Hepatocyte (in vitro differentiated cells): ENCODE results near the gene PPP3CA. TPM values are rescaled to one million over a fixed set of nuclear protein-coding genes. Genes with fewer than 3 reads are reported as not detected.

Experiments
- DNase-seq: peaks from one replicate; pipeline ENCODE4 v3.0.0-alpha.2; 2016; ENCODE audit warnings: low spot score
- H2AFZ ChIP-seq: fragments of 200-600 bp; sonication (generic); 2 replicates; pipeline ENCODE4 v1.6.0; 2016; ENCODE audit warnings: antibody characterized with exemption, mild to moderate bottlenecking
- H3K27ac ChIP-seq: fragments of 200-600 bp; sonication (generic); 2 replicates; pipeline ENCODE4 v1.5.1; 2016; ENCODE audit warnings: mild to moderate bottlenecking
- H3K27me3 ChIP-seq: fragments of 200-600 bp; sonication (generic); 2 replicates; pipeline ENCODE4 v1.6.1; 2016
- H3K36me3 ChIP-seq: fragments of 200-600 bp; sonication (generic); replicated peaks from 2 replicates; pipeline ENCODE4 v1.5.1; 2016; ENCODE audit warnings: low read depth; ENCODE audit not compliant: insufficient read depth
- H3K4me1 ChIP-seq: fragments of 200-600 bp; sonication (generic); 2 replicates; pipeline ENCODE4 v1.5.1; 2016; ENCODE audit warnings: mild to moderate bottlenecking, moderate library complexity; ENCODE audit not compliant: insufficient read depth
- H3K4me2 ChIP-seq: fragments of 200-600 bp; sonication (generic); 2 replicates; pipeline ENCODE4 v1.6.0; 2016
- H3K4me3 ChIP-seq: fragments of 200-600 bp; sonication (generic); 2 replicates; pipeline ENCODE4 v1.5.1; 2016; ENCODE audit warnings: mild to moderate bottlenecking
- H3K79me2 ChIP-seq: fragments of 200-600 bp; sonication (generic); 2 replicates; pipeline ENCODE4 v1.6.0; 2017; ENCODE audit warnings: mild to moderate bottlenecking
- H3K9me2 ChIP-seq: fragments of 200-600 bp; sonication (generic); replicated peaks from 2 replicates; pipeline ENCODE4 v1.6.0; 2017; ENCODE audit warnings: mild to moderate bottlenecking; ENCODE audit not compliant: insufficient read depth
- H3K9me3 ChIP-seq: fragments of 200-600 bp; sonication (generic); 2 replicates; pipeline ENCODE4 v1.5.1; 2016; ENCODE audit warnings: low read depth, mild to moderate bottlenecking
- H4K20me1 ChIP-seq: fragments of 200-600 bp; sonication (generic); 2 replicates; pipeline ENCODE4 v1.6.0; 2016; ENCODE audit warnings: mild to moderate bottlenecking; ENCODE audit not compliant: insufficient read depth, poor library complexity, severe bottlenecking
- EZH2 ChIP-seq: fragments of 200-600 bp; sonication (generic); IDR thresholded peaks from 2 replicates; pipeline ENCODE4 v1.6.1; 2016; ENCODE audit warnings: antibody characterized with exemption, mild to moderate bottlenecking, borderline replicate concordance
- EZH2phosphoT487 ChIP-seq: fragments of 200-600 bp; sonication (generic); IDR thresholded peaks from one replicate; pipeline ENCODE4 v1.6.1; 2018; ENCODE audit warnings: antibody characterized with exemption, mild to moderate bottlenecking, low read depth, moderate library complexity; ENCODE audit not compliant: unreplicated experiment, severe bottlenecking
- WGBS: methylation state at CpG from one replicate; pipeline ENCODE4 v1.1.6; 2016; ENCODE audit warnings: low lambda C conversion rate; ENCODE audit errors: missing lambda C conversion rate; 5-methylcytosine and 5-hydroxymethylcytosine counted together
- polyA plus RNA-seq: library from polyadenylated mRNA; unstranded; fragments of >200 nt; fragmentation: Nextera tagmentation; extraction: Ambion mirVana; gene quantifications from 2 replicates; pipeline ENCODE4 v1.2.1, GENCODE V29; 2016
- total RNA-seq: library from RNA; depleted of rRNA; stranded (reverse); fragments of >200 nt; gene quantifications from 2 replicates; pipeline ENCODE4 v1.2.3, GENCODE V29; 2014
- TF ChIP-seq, protein P1 (sequence below): fragments of 200-600 bp; sonication (generic); IDR thresholded peaks from 2 replicates; pipeline ENCODE4 v1.5.1; 2016; ENCODE audit warnings: antibody characterized with exemption, mild to moderate bottlenecking; ENCODE audit not compliant: poor library complexity

The PPP3CA gene
- total and polyA plus RNA-seq, 2 experiments from 2014 or later, result 12.9 to 49.5 TPM

DNA sequence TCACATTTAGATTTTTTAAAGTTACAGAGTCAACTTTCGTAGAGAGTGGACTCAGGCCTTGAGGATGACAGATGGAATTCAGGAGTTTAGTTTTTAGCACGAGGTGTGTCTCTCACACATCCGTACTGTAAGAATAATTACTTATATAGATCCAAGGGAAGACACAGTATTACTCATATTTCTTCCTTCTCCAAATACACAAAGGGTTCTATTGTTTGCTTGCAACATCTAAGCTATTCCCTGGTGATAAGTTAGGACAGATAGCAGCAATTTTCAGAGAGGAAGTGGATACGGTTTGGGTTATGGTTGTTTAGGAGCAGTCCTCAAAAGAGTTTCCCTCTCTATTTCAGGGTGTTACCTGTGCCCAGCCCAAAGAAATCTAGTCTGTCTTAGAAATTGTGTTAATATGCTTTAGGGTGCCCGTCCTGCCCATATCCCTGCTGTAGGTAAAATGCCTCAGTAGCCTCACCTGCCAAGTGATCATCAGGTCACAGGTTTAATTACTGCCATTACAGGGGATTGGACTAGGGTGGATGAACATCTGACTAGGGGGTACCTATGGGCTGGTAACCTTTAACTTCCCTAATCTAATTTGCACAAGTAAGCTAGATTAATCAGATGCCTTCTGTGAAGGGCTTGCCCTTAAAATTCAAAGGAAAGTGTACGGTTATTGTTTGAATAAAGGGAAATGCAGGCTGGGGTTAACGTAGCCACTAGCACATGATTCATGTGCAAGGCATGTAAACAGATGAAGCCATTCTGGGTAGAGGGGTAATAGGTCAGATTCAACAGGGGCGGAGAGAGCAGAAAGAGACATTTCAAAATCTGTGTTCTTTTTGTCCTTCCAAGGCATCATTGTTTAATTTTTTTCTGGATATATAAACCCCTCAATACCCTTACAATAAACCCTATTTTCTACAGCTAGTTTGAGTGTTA is 8.7 kb upstream of the PPP3CA start:
- peak overlapping the region; percentile 83 for H3K27ac ChIP-seq
- peak; percentile 60 for DNase-seq
- no peaks in the 10 kb centered on the region for H3K79me2 ChIP-seq
- no peak overlapping the region for H2AFZ ChIP-seq
- H3K4me1 ChIP-seq, result peaks cover 14% of the 10 kb centered on the region
- H4K20me1 ChIP-seq, result no peaks in the 10 kb centered on the region
- H3K27me3 ChIP-seq, result no peaks in the 10 kb centered on the region
- WGBS, result 45% methylated on average over 8 of the region's 8 CpGs
- H3K9me2 ChIP-seq, result no peaks in the 10 kb centered on the region
- peak overlapping the region; percentile 45 for H3K4me2 ChIP-seq
- H3K36me3 ChIP-seq, result no peaks in the 10 kb centered on the region
- H3K4me3 ChIP-seq, result no peak overlapping the region
- TF ChIP-seq EZH2, result no peak
- TF ChIP-seq, protein P1, sequence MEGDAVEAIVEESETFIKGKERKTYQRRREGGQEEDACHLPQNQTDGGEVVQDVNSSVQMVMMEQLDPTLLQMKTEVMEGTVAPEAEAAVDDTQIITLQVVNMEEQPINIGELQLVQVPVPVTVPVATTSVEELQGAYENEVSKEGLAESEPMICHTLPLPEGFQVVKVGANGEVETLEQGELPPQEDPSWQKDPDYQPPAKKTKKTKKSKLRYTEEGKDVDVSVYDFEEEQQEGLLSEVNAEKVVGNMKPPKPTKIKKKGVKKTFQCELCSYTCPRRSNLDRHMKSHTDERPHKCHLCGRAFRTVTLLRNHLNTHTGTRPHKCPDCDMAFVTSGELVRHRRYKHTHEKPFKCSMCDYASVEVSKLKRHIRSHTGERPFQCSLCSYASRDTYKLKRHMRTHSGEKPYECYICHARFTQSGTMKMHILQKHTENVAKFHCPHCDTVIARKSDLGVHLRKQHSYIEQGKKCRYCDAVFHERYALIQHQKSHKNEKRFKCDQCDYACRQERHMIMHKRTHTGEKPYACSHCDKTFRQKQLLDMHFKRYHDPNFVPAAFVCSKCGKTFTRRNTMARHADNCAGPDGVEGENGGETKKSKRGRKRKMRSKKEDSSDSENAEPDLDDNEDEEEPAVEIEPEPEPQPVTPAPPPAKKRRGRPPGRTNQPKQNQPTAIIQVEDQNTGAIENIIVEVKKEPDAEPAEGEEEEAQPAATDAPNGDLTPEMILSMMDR, result no peak
- no peak for TF ChIP-seq EZH2phosphoT487
- no peaks in the 10 kb centered on the region for H3K9me3 ChIP-seq

DNA sequence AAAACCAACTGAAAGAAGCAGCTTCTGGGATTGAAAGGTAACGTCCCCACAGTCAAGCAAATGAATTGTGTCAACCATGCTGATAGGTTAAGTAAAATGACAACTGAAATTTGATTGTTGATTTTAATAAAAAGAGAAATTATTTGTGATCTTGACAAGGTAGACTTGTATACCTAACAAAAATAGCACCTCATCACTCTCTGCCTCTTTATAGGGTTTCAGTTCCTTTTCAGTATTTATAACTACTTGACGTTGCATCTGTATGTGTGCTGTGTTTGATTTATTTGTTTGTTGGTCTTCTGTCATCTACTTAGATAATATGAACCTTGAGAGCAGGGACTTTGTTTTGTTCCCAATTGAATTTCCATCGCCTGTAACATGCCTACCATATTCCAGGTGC is 7.9 kb upstream of the PPP3CA start:
- Histone ChIP-seq H3K4me1 (peaks cover 14% of the 10 kb centered on the region), H3K27ac (peak overlapping the region; percentile 83), H3K4me2 (no peak overlapping the region), H3K4me3 (no peak overlapping the region), H3K9me2 (no peaks in the 10 kb centered on the region), H3K9me3 (no peaks in the 10 kb centered on the region), H3K36me3 (no peaks in the 10 kb centered on the region), H3K79me2 (no peaks in the 10 kb centered on the region), H2AFZ (no peak overlapping the region), H4K20me1 (no peaks in the 10 kb centered on the region), H3K27me3 (no peaks in the 10 kb centered on the region)
- TF ChIP-seq, protein P1, result no peak
- TF ChIP-seq EZH2 (no peak), EZH2phosphoT487 (no peak)
- no peak for DNase-seq
- WGBS, result 88% methylated on average over 3 of the region's 3 CpGs

DNA sequence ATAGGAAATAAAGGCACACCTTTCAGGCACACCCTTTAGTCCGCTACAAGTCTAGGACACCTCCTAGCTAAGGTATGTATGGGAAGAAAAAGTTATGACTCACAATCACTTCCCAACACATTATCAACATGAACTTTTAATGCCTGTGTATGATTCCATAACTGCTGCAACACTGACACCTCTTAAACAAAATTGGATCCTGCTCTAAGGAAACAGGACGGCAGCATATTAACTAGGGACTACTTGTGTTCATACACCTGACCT is 2.4 kb upstream of the PPP3CA start:
- Histone ChIP-seq H3K4me2 (no peak overlapping the region), H3K4me3 (no peak overlapping the region), H3K79me2 (peaks cover 15% of the 10 kb centered on the region), H3K4me1 (peaks cover 11% of the 10 kb centered on the region), H4K20me1 (peaks cover 9% of the 10 kb centered on the region), H3K9me3 (no peaks in the 10 kb centered on the region), H3K36me3 (no peaks in the 10 kb centered on the region), H3K27me3 (no peaks in the 10 kb centered on the region), H2AFZ (no peak overlapping the region), H3K9me2 (no peaks in the 10 kb centered on the region), H3K27ac (no peak overlapping the region)
- 89% methylated on average over 2 of the region's 2 CpGs for WGBS
- no peak for DNase-seq
- TF ChIP-seq, protein P1, result no peak
- TF ChIP-seq EZH2 (no peak), EZH2phosphoT487 (no peak)
